T-helper 22 cell (primary cell): ENCODE measurements around the gene CALHM5.

Source experiments
- DNase-seq: peaks from one replicate; pipeline ENCODE4 v3.0.0-alpha.2; 2020; ENCODE audit warnings: low read depth

Gene CALHM5

DNA sequence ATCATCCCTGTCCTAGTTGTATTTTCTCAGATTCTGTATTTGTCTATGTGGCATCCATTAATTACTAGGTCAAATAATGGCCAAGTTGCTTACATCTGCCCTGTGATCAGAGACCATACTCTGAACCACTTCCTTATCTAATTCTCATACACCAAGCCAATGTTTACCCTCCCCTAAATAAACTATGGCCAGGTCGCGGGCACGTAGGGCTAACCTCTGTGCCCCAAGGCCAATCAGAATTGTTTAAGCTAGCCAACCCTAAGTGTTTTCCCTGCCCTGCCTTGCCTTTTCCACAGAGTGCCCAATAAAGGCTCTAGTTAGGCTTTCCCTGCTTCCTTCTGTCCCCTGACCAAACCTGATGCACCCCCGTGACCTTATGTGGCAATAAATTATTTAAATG, 39.4 kb downstream of the CALHM5 start:
- DNase-seq, result no peak

- DNase-seq, result no peak
Measured at GRCh38 chr6:116553451-116553850, 42.0 kb downstream of the CALHM5 start, which contains the start of gene CALHM4. Gene CALHM4, plus strand, starts transcription at chr6:116553751. Its CDS starts 43 bp downstream, at chr6:116553794.

DNA sequence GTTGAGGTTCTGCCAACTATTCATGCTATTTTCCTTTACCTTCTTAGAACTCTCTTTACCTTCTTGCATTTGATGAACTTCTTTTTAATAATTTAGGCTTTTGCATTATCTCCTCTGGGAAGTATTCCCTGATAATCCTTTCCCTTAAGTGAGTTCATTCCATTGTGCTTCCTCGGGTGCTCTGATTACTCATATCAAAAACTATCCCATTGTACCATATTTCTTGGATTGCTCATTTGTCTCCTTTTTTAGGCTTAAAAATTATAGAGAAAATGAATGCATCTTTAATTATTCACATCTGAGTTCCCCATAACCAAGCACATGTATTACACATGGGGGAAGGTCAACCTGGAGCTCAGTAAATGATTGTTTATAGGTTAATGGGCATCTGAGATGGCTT, 44.6 kb downstream of the CALHM5 start:
- no peak for DNase-seq

GRCh38 chr6:116556814-116557415, 45.5 kb downstream of the CALHM5 start:
- DNase-seq, result no peak

DNA sequence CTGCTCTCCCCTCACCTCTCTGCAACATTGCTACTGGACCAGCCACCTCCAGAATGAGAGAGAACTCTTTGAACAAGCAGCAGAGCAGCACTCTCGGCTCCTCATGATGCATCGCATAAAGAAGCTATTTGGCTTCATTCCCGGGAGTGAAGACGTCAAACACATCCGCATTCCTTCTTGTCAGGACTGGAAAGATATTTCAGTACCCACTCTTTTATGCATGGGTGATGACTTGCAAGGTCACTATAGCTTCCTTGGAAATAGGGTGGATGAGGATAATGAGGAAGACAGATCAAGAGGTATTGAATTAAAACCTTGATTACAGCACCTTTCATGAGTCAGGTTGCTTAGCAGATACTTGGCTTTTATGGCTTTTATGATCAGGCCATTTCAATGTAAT, 46.5 kb downstream of the CALHM5 start:
- no peak for DNase-seq

- no peak for DNase-seq
Measured at GRCh38 chr6:116560130-116560529, 48.7 kb downstream of the CALHM5 start.

DNA sequence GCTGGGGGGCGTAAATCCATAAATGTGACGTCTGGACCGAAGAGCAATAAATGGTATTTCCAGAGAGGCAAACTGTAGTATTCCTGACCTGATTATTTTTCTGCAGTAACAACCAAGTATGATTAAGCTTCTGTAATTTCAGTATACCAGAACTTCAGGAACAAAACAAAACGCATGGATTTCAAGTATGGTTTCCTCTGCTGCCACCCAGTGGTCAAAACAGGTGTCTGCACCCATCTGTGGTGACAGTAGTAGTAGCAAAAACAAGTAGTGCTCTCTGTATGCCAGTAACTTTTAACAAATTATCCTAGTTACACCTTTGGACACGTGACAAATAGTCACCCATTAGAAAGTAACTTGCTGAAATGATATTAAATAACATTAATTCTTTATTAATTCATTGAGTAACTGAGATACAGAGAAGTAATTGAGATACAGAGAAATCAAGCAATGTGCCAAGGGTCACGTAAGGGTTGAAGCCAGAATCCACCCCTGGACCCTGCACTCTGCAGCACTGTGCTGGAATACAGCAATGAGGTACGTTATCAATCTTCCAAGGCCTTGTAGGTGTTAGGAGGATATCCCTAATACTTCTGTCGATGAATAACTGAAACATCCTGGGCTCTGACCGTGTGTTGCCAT, 50.1 kb downstream of the CALHM5 start:
- DNase-seq, result peak; percentile 24

- DNase-seq, result no peak
Measured at GRCh38 chr6:116562019-116562403, 50.6 kb downstream of the CALHM5 start.

GRCh38 chr6:116562614-116563013, 51.2 kb downstream of the CALHM5 start:
- no peak for DNase-seq

- no peak for DNase-seq
Measured at GRCh38 chr6:116563830-116564229, 52.4 kb downstream of the CALHM5 start.

DNA sequence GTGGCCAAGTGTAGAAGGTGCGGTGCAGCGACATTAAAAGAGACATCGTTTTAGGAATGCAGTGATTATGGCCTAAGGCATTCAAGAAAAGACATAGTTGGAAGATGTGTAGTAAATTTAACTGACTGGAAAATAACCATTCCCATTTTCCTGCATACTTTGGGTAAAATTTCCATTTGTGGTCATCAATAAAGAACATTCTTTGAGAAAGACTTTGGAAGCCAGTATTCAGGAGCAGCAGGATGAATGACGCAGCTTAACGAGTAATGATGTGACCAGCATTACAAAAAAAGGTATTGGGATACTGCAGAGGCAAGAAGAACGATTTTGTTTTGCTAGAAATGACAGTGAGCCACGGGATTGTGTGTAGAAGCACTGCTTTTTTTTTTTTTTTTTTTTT, 52.9 kb downstream of the CALHM5 start:
- DNase-seq, result no peak

GRCh38 chr6:116564921-116565872, 53.8 kb downstream of the CALHM5 start:
- DNase-seq, result no peak

DNA sequence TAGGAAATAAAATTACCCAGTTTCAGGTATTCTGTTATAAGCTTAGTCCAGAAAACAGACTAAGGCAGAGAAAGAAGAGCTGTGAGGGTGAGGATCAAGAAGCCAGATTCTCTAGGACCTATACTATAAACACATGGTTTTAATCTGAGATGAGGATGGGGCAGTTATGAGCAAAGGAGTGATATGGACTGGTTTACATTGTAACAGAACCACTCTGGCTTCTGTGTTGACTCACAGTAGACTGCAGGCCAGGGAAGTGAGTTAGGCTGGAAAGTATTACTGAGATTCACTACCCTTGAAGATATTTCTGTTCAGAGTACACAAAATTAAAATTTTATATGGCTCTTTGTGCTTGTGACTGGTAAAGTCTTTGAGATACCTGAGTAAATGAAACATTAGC, 56.7 kb downstream of the CALHM5 start:
- DNase-seq, result no peak

- DNase-seq, result no peak
Measured at GRCh38 chr6:116568821-116569755, 57.6 kb downstream of the CALHM5 start.

GRCh38 chr6:116570856-116571682, 59.6 kb downstream of the CALHM5 start, which contains the start of gene RWDD1:
Gene RWDD1, plus strand, starts transcription at chr6:116571504. Its CDS starts 79 bp downstream, at chr6:116571583.
- peak; percentile 99 for DNase-seq

GRCh38 chr6:116571683-116572000, 60.2 kb downstream of the CALHM5 start:
- no peak for DNase-seq

GRCh38 chr6:116572162-116572561, 60.7 kb downstream of the CALHM5 start:
- DNase-seq, result no peak
